H9 (cell line): Measurements from ENCODE around the gene BACH2. TPM values are rescaled to one million over a fixed set of nuclear protein-coding genes. Genes with fewer than 3 reads are reported as not detected.

Experiments used
- DNase-seq: peaks from one replicate; pipeline ENCODE4 v3.0.0-alpha.2; 2017
- H2AFZ ChIP-seq: one replicate; pipeline ENCODE4 v1.6.1; 2013; ENCODE audit warnings: mild to moderate bottlenecking, low read length, control low read depth, moderate library complexity
- H2AK5ac ChIP-seq: 2 replicates; pipeline ENCODE4 v1.6.1; 2013; ENCODE audit warnings: low read length, control low read depth, mixed read lengths; ENCODE audit not compliant: insufficient read length
- H2BK120ac ChIP-seq: one replicate; pipeline ENCODE4 v1.6.1; 2013; ENCODE audit warnings: low read depth, mild to moderate bottlenecking, low read length, control low read depth, inconsistent platforms; ENCODE audit not compliant: poor library complexity, severe bottlenecking
- H2BK12ac ChIP-seq: 2 replicates; pipeline ENCODE4 v1.6.1; 2013; ENCODE audit warnings: low read length, control low read depth, mixed read lengths, low read depth; ENCODE audit not compliant: insufficient read length
- H2BK15ac ChIP-seq: 2 replicates; pipeline ENCODE4 v1.6.1; 2013; ENCODE audit warnings: low read depth, low read length, control low read depth
- H2BK20ac ChIP-seq: one replicate; pipeline ENCODE4 v1.6.1; 2013; ENCODE audit warnings: low read depth, mild to moderate bottlenecking, low read length, control low read depth, inconsistent platforms; ENCODE audit not compliant: poor library complexity, severe bottlenecking
- H2BK5ac ChIP-seq: 2 replicates; pipeline ENCODE4 v1.6.1; 2013; ENCODE audit warnings: low read length, control low read depth, mixed read lengths; ENCODE audit not compliant: insufficient read length
- H3K14ac ChIP-seq: 2 replicates; pipeline ENCODE4 v1.6.1; 2013; ENCODE audit warnings: low read length, control low read depth; ENCODE audit not compliant: insufficient read depth
- H3K18ac ChIP-seq: 2 replicates; pipeline ENCODE4 v1.6.1; 2013; ENCODE audit warnings: low read depth, mild to moderate bottlenecking, mixed read lengths, low read length, control low read depth; ENCODE audit not compliant: insufficient read length
- H3K23ac ChIP-seq: 2 replicates; pipeline ENCODE4 v1.6.1; 2013; ENCODE audit warnings: low read length, control low read depth, mixed read lengths, low read depth; ENCODE audit not compliant: insufficient read length
- H3K23me2 ChIP-seq: 2 replicates; pipeline ENCODE4 v1.6.1; 2013; ENCODE audit warnings: low read depth, mild to moderate bottlenecking, mixed read lengths, low read length, control low read depth; ENCODE audit not compliant: insufficient read length, poor library complexity, severe bottlenecking
- H3K27ac ChIP-seq: 2 replicates; pipeline ENCODE4 v1.5.1; 2013; ENCODE audit warnings: low read length, control low read depth, mixed read lengths, low read depth; ENCODE audit not compliant: insufficient read length
- H3K27me3 ChIP-seq: 2 replicates; pipeline ENCODE4 v1.6.1; 2013; ENCODE audit warnings: low read length, control low read depth, inconsistent platforms; ENCODE audit not compliant: insufficient read depth
- H3K4ac ChIP-seq: 2 replicates; pipeline ENCODE4 v1.6.1; 2013; ENCODE audit warnings: low read depth, mild to moderate bottlenecking, control low read depth, inconsistent platforms, low read length, moderate library complexity
- H3K4me1 ChIP-seq: 2 replicates; pipeline ENCODE4 v1.6.1; 2013; ENCODE audit warnings: low read length, control low read depth, inconsistent platforms; ENCODE audit not compliant: insufficient read depth
- H3K4me2 ChIP-seq: 2 replicates; pipeline ENCODE4 v1.6.1; 2013; ENCODE audit warnings: low read length, control low read depth, mixed read lengths; ENCODE audit not compliant: insufficient read length, insufficient read depth
- H3K56ac ChIP-seq: 2 replicates; pipeline ENCODE4 v1.6.1; 2013; ENCODE audit warnings: low read depth, mild to moderate bottlenecking, mixed read lengths, low read length, control low read depth; ENCODE audit not compliant: insufficient read length
- H3K79me1 ChIP-seq: 2 replicates; pipeline ENCODE4 v1.6.1; 2013; ENCODE audit warnings: low read depth, mild to moderate bottlenecking, moderate library complexity, low read length, control low read depth, inconsistent platforms; ENCODE audit not compliant: insufficient read depth, poor library complexity, severe bottlenecking
- H3K79me2 ChIP-seq: 2 replicates; pipeline ENCODE4 v1.6.1; 2013; ENCODE audit warnings: low read length, control low read depth, inconsistent platforms; ENCODE audit not compliant: insufficient read depth
- H3K9ac ChIP-seq: 2 replicates; pipeline ENCODE4 v1.6.1; 2013; ENCODE audit warnings: low read length, control low read depth, mixed read lengths; ENCODE audit not compliant: insufficient read length; ENCODE audit errors: extremely low read depth
- H3K9me3 ChIP-seq: one replicate; pipeline ENCODE4 v1.6.1; 2013; ENCODE audit warnings: low read depth, low read length, inconsistent platforms; ENCODE audit not compliant: control insufficient read depth
- H3T11ph ChIP-seq: one replicate; pipeline ENCODE4 v1.6.1; 2013; ENCODE audit warnings: mild to moderate bottlenecking, low read length, control low read depth, inconsistent platforms
- H4K20me1 ChIP-seq: one replicate; pipeline ENCODE4 v1.6.1; 2013; ENCODE audit not compliant: control insufficient read depth, insufficient read length, insufficient read depth
- H4K5ac ChIP-seq: 2 replicates; pipeline ENCODE4 v1.6.1; 2013; ENCODE audit warnings: low read depth, mild to moderate bottlenecking, mixed read lengths, low read length, control low read depth; ENCODE audit not compliant: insufficient read length
- H4K8ac ChIP-seq: replicated peaks from 2 replicates; pipeline ENCODE4 v1.6.1; 2013; ENCODE audit warnings: low read length, control low read depth, mixed read lengths, low read depth; ENCODE audit not compliant: insufficient read length
- H4K91ac ChIP-seq: 2 replicates; pipeline ENCODE4 v1.6.1; 2013; ENCODE audit warnings: low read depth, mild to moderate bottlenecking, moderate library complexity, mixed read lengths, low read length, control low read depth; ENCODE audit not compliant: insufficient read length
- H3K27ac Mint-ChIP-seq, 3 experiments: 2 replicates in 2 of 3; 3 replicates in 1 of 3; pipeline ENCODE4 v1.8.0; 2020 to 2021; ENCODE audit warnings: mixed read lengths in 3 of 3, mild to moderate bottlenecking in 1 of 3, moderate library complexity in 1 of 3
- H3K27me3 Mint-ChIP-seq: 2 replicates; pipeline ENCODE4 v1.8.0; 2021; ENCODE audit warnings: low read depth, mild to moderate bottlenecking, moderate library complexity, mixed read lengths
- H3K36me3 Mint-ChIP-seq, 3 experiments: 2 replicates in 2 of 3; 3 replicates in 1 of 3; pipeline ENCODE4 v1.8.0; 2020 to 2021; ENCODE audit warnings: low read depth in 3 of 3, mixed read lengths in 3 of 3; ENCODE audit not compliant: insufficient read depth in 1 of 3
- H3K4me1 Mint-ChIP-seq, 2 experiments: 2 replicates each; pipeline ENCODE4 v1.8.0; 2020; ENCODE audit warnings: mixed read lengths in 2 of 2
- H3K4me3 Mint-ChIP-seq, 2 experiments: 2 replicates in 1 of 2; 3 replicates in 1 of 2; pipeline ENCODE4 v1.8.0; 2020 to 2021; ENCODE audit warnings: mild to moderate bottlenecking in 2 of 2, mixed read lengths in 2 of 2, moderate library complexity in 1 of 2
- H3K9me3 Mint-ChIP-seq, 2 experiments: 2 replicates in 1 of 2; 3 replicates in 1 of 2; pipeline ENCODE4 v1.8.0; 2020; ENCODE audit warnings: mild to moderate bottlenecking in 2 of 2, mixed read lengths in 2 of 2, moderate library complexity in 1 of 2
- CTCF ChIP-seq: fragments of 200-600 bp; sonication (generic); conservative IDR thresholded peaks from 3 replicates; pipeline ENCODE4 v1.8.0; 2021; ENCODE audit warnings: antibody characterized with exemption, mild to moderate bottlenecking
- WGBS: extraction: QIAGEN DNeasy Blood & Tissue Kit; methylation state at CpG from one replicate; pipeline ENCODE4 v1.1.7; 2013; ENCODE audit warnings: missing lambda C conversion rate, low lambda C conversion rate, mixed read lengths; ENCODE audit not compliant: insufficient read length; ENCODE audit errors: extremely low coverage; 5-methylcytosine and 5-hydroxymethylcytosine counted together
- total RNA-seq: library from RNA; stranded (reverse); gene quantifications from 2 replicates; pipeline ENCODE4 v1.2.1, GENCODE V29; 2021

The BACH2 gene
- total RNA-seq, 1 experiment from 2014 or later = 2.0 TPM

- TF ChIP-seq CTCF = no peak
- H2BK15ac ChIP-seq = no peak overlapping the region
- WGBS = no CpG with 5 or more reads among the region's 2 CpGs
Observed at GRCh38 chr6:90062667-90063066, 234.0 kb downstream of the BACH2 start.

More at GRCh38 chr6:90062667-90063066, 234.0 kb downstream of the BACH2 start:
- Mint-ChIP-seq H3K36me3 (0 out of 7 replicates have a peak, but pooled peaks cover 0 to 1% (median 0%) of the 10 kb centered on the region in 3 experiments), H3K4me3 (no peak overlapping the region), H3K9me3 (peaks cover 2 to 3% of the 10 kb centered on the region in 2 experiments; a peak in 2 of 5 replicates), H3K27me3 (no peaks in the 10 kb centered on the region; the same call in 1 of the 2 replicates), H3K4me1 (peaks cover 0 to 3% of the 10 kb centered on the region in 2 experiments; a peak in 1 of 4 replicates), H3K27ac (no peak overlapping the region)
- H2BK20ac ChIP-seq = no peak overlapping the region
- no peaks in the 10 kb centered on the region for H3K4me1 ChIP-seq
- H3K18ac ChIP-seq = no peak overlapping the region
- no peak overlapping the region for H3K4me2 ChIP-seq
- H4K20me1 ChIP-seq = no peaks in the 10 kb centered on the region
- no peak overlapping the region for H2BK12ac ChIP-seq
- H3K79me2 ChIP-seq = no peaks in the 10 kb centered on the region
- no peak overlapping the region for H3K27ac ChIP-seq
- no peak overlapping the region for H3K9ac ChIP-seq
- H3K23ac ChIP-seq = no peak overlapping the region
- no peak overlapping the region for H2BK120ac ChIP-seq
- no peak overlapping the region for H2BK5ac ChIP-seq
- DNase-seq = no peak
- H2AK5ac ChIP-seq = no peak overlapping the region
- no peak overlapping the region for H2AFZ ChIP-seq
- no peaks in the 10 kb centered on the region for H3K9me3 ChIP-seq
- no peak overlapping the region for H3T11ph ChIP-seq
- H3K56ac ChIP-seq = no peak overlapping the region
- no peaks in the 10 kb centered on the region for H3K27me3 ChIP-seq
- no peaks in the 10 kb centered on the region for H3K79me1 ChIP-seq
- H4K91ac ChIP-seq = no peak overlapping the region
- H3K14ac ChIP-seq = no peak overlapping the region
- H4K5ac ChIP-seq = no peak overlapping the region
- H3K23me2 ChIP-seq = no peaks in the 10 kb centered on the region
- no peak overlapping the region for H4K8ac ChIP-seq
- no peak overlapping the region for H3K4ac ChIP-seq
